G401 (cell line): ENCODE data around the gene MYO1B. TPM values are rescaled to one million over a fixed set of nuclear protein-coding genes. Genes with fewer than 3 reads are reported as not detected.

Experiments used
- DNase-seq: peaks from one replicate; pipeline ENCODE4 v3.0.0-alpha.2; 2015; ENCODE audit warnings: low spot score
- in situ Hi-C: cut with HindIII; loops from 2 replicates; pipeline ENCODE4 v1.10.0; 2016; ENCODE audit warnings: low sequenced_read_pairs, mixed read lengths
- total RNA-seq: library from RNA; depleted of rRNA; stranded (reverse); fragments of >200 nt; shearing (Covaris generic); gene quantifications from 2 replicates; pipeline ENCODE4 v1.2.3, GENCODE V29; 2014

Gene MYO1B
- total RNA-seq, 1 experiment from 2014 or later = not detected

DNA sequence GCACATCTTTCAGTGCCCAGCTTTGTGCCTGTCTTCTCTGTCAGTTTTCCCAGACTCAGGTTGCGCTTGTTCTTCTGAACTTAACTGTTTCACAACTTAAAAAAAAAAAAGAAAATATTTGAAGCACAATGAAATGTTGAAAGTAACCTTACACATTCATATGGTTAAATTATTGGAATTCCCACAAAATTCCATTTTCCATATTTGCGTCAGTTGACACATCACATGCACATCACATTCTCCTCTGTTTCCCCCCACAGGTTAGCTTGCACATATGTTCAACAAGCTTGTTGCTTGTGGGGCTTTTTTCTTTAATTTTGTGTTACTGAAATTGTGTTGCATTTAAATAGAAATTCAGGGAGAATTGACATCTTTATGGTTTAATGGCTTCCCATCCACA is 8.3 kb downstream of the MYO1B start:
- in situ Hi-C loops = no loop called here

GRCh38 chr2:191255271-191255670 is 10.1 kb downstream of the MYO1B start:
- in situ Hi-C loops = no loop called here
- no peak for DNase-seq

More for the DNA sequence above, 8.3 kb downstream of the MYO1B start:
- DNase-seq = no peak

GRCh38 chr2:191255756-191256312 is 10.6 kb downstream of the MYO1B start:
- DNase-seq = no peak
- in situ Hi-C loops = no loop called here

- DNase-seq = no peak
- in situ Hi-C loops = no loop called here
Measured at GRCh38 chr2:191257934-191258333, 12.7 kb downstream of the MYO1B start.

GRCh38 chr2:191258996-191259395 is 13.8 kb downstream of the MYO1B start:
- in situ Hi-C loops = no loop called here

DNA sequence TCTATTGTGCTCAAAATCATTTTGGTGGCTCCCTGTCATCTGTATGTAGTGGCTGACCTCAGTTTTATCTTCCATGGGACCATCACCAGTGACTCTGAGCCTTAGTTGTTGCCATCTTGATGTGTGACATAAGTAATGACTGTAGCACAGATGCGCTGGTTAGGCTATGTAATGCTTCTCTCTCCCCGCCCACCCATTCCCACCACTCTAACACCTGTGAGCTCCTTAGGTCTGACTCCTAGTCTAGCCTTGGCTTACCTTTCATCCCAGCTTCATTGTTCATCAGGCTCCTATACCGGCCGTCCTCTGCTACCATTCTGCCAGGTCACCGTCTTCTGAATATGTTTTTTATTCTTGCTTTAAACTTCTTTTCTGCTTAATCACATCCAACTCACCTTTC is 17.2 kb downstream of the MYO1B start:
- no peak for DNase-seq
- in situ Hi-C loops = no loop called here

More at GRCh38 chr2:191258996-191259395, 13.8 kb downstream of the MYO1B start:
- DNase-seq = no peak

- in situ Hi-C loops = no loop called here
- DNase-seq = no peak
Measured at GRCh38 chr2:191263050-191263449, 17.8 kb downstream of the MYO1B start.

DNA sequence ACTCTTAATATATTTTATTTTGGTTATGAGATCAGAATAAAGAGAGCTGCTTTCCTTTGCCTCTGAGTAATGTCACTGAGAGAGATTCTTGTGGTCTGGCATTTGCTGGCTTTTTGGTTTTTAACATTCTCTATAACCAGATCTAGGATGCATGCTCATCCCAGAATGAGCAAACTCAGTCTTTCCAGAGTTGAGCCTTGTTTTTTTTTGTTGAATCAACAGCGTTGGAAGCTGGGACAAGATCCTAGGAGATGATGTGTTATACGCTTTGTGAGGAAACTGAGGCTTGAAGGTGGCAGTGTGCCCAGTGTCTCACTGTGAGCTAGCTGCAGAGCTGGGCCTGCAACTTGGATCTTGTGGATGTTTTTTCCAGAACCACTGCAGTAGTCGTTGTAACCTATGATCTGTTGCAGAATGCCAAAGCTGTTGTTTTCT is 19.5 kb downstream of the MYO1B start:
- DNase-seq = no peak
- in situ Hi-C loops = no loop called here

GRCh38 chr2:191265311-191266170 is 20.3 kb downstream of the MYO1B start:
- in situ Hi-C loops = no loop called here
- no peak for DNase-seq

GRCh38 chr2:191266201-191266600 is 21.0 kb downstream of the MYO1B start:
- in situ Hi-C loops = no loop called here
- DNase-seq = no peak

- in situ Hi-C loops = no loop called here
- no peak for DNase-seq
Measured at GRCh38 chr2:191268596-191268995, 23.4 kb downstream of the MYO1B start.

DNA sequence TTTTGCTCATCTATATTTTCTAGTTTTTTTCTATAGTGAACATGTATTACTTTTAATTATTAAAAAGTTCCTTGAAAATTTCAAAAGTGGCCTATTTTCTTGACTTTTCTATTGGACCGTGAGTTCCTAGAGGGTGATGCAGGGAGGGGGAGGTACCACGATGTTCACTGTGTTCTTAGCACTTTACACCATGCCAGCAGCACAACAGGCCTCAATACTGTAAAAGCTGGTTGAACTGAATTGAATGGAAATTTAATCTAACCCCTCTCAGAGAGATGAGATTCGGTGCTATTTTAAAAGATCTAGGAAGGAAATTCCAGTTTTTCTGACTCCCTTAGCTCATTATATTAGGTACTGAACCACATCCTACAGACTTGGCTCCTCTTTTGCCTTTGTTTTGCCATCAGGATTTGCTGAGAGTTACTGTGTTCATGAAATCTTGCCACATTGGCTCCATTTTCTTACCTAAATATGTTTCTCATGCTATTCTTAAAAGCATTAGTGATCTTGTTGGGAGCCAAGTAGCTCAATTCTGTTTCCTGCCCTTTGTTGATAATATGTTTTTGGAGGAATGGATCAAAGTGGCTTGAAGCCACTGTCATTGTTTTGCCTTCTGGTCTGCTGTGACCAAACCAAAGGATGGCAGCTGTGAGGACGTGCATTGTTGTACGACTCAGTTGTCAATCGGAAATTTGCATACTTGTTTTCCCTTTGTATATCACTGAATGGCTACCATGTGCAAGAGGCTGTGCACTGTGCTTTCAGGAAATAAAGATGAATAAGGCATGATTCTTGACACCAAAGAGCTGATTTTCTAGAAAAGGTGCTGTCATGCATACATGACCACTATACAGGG is 25.3 kb downstream of the MYO1B start:
- no peak for DNase-seq
- in situ Hi-C loops = no loop called here

GRCh38 chr2:191272064-191272463 is 26.9 kb downstream of the MYO1B start:
- DNase-seq = no peak
- in situ Hi-C loops = no loop called here

DNA sequence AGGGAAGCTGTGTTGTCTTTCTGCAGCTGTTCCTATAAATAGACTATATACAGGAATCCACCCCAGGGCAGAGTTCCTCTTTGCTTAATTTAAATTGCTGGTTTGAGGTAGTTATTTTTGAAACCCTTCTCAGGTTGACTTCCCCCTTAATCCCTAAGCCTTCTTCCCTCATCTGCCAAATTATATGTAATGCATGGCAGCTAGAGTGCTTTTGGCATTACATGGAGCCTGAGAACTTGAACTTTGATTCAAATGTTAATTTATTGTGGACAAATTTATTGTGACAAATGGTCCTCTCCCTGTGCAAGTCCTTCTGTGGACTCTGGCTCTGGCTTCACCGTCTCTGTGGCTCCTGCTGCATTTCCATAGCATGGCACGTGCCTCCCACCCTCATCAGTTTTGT is 29.2 kb downstream of the MYO1B start:
- in situ Hi-C loops = no loop called here

DNA sequence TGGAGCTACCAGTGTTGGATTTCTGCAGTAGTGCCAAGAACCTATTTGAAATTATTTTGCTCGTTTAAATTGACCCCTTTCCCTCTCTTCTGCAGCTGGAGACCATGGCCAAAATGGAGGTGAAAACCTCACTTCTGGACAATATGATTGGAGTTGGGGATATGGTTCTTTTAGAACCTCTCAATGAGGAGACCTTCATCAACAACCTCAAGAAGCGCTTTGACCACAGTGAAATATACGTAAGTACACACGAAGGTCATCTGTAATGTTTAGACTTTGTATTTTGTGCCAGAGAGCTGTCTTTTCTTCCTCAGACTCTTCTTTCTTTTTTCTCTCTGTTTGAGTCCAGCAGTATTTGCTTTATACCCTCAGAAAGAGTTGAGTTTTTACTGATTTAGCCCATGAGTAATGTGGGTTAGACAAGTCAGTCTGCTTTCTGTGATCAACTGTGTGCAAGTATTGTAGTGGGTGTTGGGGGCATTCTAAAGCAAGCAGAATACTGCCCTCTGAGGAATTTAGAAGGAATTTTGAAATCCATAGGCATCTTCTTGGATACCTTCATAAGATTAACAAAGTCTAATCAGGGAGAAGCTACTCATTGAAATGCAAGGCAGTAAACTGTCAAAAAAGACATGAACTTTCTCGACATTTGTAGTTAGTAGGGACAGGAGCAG is 31.7 kb downstream of the MYO1B start:
- no peak for DNase-seq
- in situ Hi-C loops = no loop called here

More for the DNA sequence above, 29.2 kb downstream of the MYO1B start:
- DNase-seq = no peak

GRCh38 chr2:191280290-191280689 is 35.1 kb downstream of the MYO1B start:
- no peak for DNase-seq
- in situ Hi-C loops = no loop called here

GRCh38 chr2:191280834-191281756 is 35.9 kb downstream of the MYO1B start:
- in situ Hi-C loops = no loop called here
- DNase-seq = no peak

GRCh38 chr2:191285252-191285651 is 40.0 kb downstream of the MYO1B start:
- in situ Hi-C loops = no loop called here
- DNase-seq = no peak
